GM12878 (cell line): ENCODE data around the gene ENO2. TPM values are rescaled to one million over a fixed set of nuclear protein-coding genes. Genes with fewer than 3 reads are reported as not detected.

Source experiments
- ATAC-seq: fragments of 200-7000 bp; cut with Tn5 transposase; 3 replicates; pipeline ENCODE4 v1.9.1; 2020; ENCODE audit warnings: mild to moderate bottlenecking, moderate library complexity
- BruUV-seq: library from RNA; stranded (reverse); fragments of 400-500 nt; replicated peaks from 2 replicates; lab custom pipeline; 2021; lab: Mats Ljungman, UMichigan
- CTCF ChIA-PET: fragments of 300-600 bp; sonication (Branson Sonifier 250); formaldehyde crosslinking; extraction: SDS; loops from one replicate; lab custom pipeline; 2021; ENCODE audit warnings: inconsistent platforms; lab: Yijun Ruan, JAX
- POLR2A ChIA-PET: fragments of 350-600 bp; formaldehyde crosslinking; extraction: SDS; loops from one replicate; lab custom pipeline; 2021; ENCODE audit warnings: inconsistent platforms; lab: Charles Lee
- RAD21 ChIA-PET: fragments of 300-600 bp; sonication (Branson Sonifier 250); formaldehyde crosslinking; loops from one replicate; lab custom pipeline; 2023; ENCODE audit warnings: antibody characterized with exemption; ENCODE audit not compliant: unreplicated experiment; lab: Charles Lee
- SMC1A ChIA-PET: fragments of 300-600 bp; sonication (Branson Sonifier 250); formaldehyde crosslinking; loops from one replicate; lab custom pipeline; 2023; ENCODE audit not compliant: unreplicated experiment, uncharacterized antibody; lab: Charles Lee
- DNase-seq: peaks from one replicate; pipeline ENCODE4 v3.0.0-alpha.2; 2011; ENCODE audit warnings: low read depth, low spot score
- FAIRE-seq: peaks from 3 replicates; lab custom pipeline; 2011; peaks lifted over from hg19 to GRCh38; lab: Jason Lieb, UNC
- H2AFZ ChIP-seq: 2 replicates; pipeline ENCODE4 v1.6.0; 2011; ENCODE audit warnings: low read depth, low read length, control low read depth; ENCODE audit not compliant: control insufficient read depth
- H3K27ac ChIP-seq: 2 replicates; pipeline ENCODE4 v1.5.1; 2011; ENCODE audit warnings: control low read depth; ENCODE audit not compliant: control insufficient read depth, insufficient read depth
- H3K27me3 ChIP-seq, 2 experiments: replicated peaks in 1 of 2; 2 replicates each; pipeline versions ENCODE4 v1.6.0 to v1.6.1; 2011; ENCODE audit warnings: low read length in 1 of 2; ENCODE audit not compliant: control insufficient read depth in 2 of 2, insufficient read depth in 2 of 2
- H3K36me3 ChIP-seq, 2 experiments: 2 replicates each; pipeline ENCODE4 v1.5.1; 2011; ENCODE audit warnings: low read length in 1 of 2; ENCODE audit not compliant: control insufficient read depth in 2 of 2, insufficient read depth in 2 of 2
- H3K4me1 ChIP-seq: 2 replicates; pipeline ENCODE4 v1.6.1; 2011; ENCODE audit warnings: mild to moderate bottlenecking, low read length, moderate library complexity, mixed read lengths; ENCODE audit not compliant: control insufficient read depth, insufficient read depth
- H3K4me2 ChIP-seq: 2 replicates; pipeline ENCODE4 v1.6.0; 2011; ENCODE audit warnings: control low read depth; ENCODE audit not compliant: control insufficient read depth, insufficient read depth
- H3K4me3 ChIP-seq: fragments of 200-600 bp; sonication (generic); 2 replicates; pipeline ENCODE4 v1.5.1; 2016
- H3K79me2 ChIP-seq: 2 replicates; pipeline ENCODE4 v1.6.0; 2011; ENCODE audit warnings: low read length; ENCODE audit not compliant: control insufficient read depth, insufficient read depth
- H3K9ac ChIP-seq: 2 replicates; pipeline ENCODE4 v1.8.0; 2011; ENCODE audit warnings: low read length, control low read depth, mixed read lengths; ENCODE audit not compliant: control insufficient read depth, insufficient read depth
- H3K9me3 ChIP-seq: replicated peaks from 3 replicates; pipeline ENCODE4 v1.5.1; 2011; ENCODE audit warnings: mild to moderate bottlenecking, low read length; ENCODE audit not compliant: control insufficient read depth, insufficient read depth
- H4K20me1 ChIP-seq: 2 replicates; pipeline ENCODE4 v1.6.0; 2011; ENCODE audit not compliant: control insufficient read depth, insufficient read depth
- FOS ChIP-seq: IDR thresholded peaks from 3 replicates; pipeline ENCODE4 v1.6.1; 2011; ENCODE audit warnings: borderline replicate concordance; ENCODE audit not compliant: insufficient read length; ENCODE audit errors: extremely low read depth
- FOXM1 ChIP-seq: IDR thresholded peaks from 2 replicates; pipeline ENCODE4 v1.6.1; 2012; ENCODE audit warnings: low read depth, mild to moderate bottlenecking, inconsistent platforms, low read length, moderate library complexity
- RELA ChIP-seq: fragments of 450-650 bp; IDR thresholded peaks from 2 replicates; pipeline ENCODE4 v1.8.0; 2014; ENCODE audit warnings: borderline replicate concordance; ENCODE audit not compliant: partially characterized antibody
- SMAD5 ChIP-seq: IDR thresholded peaks from 2 replicates; pipeline ENCODE4 v1.6.1; 2016; ENCODE audit warnings: antibody characterized with exemption, low read depth
- ZBED1 ChIP-seq: IDR thresholded peaks from 2 replicates; pipeline ENCODE4 v1.6.1; 2016; ENCODE audit warnings: borderline replicate concordance
- ZSCAN29 ChIP-seq: fragments of 450-650 bp; IDR thresholded peaks from 2 replicates; pipeline ENCODE4 v1.6.1; 2017; ENCODE audit warnings: mild to moderate bottlenecking, moderate library complexity
- WGBS: methylation state at CpG from one replicate; pipeline ENCODE4 v1.1.6; 2016; ENCODE audit warnings: low lambda C conversion rate; ENCODE audit not compliant: insufficient replicate concordance, insufficient coverage; ENCODE audit errors: missing lambda C conversion rate; 5-methylcytosine and 5-hydroxymethylcytosine counted together
- in situ Hi-C: fragments of 300-500 bp; cut with MboI; formaldehyde crosslinking; loops from 9 replicates; pipeline ENCODE4 v1.14.3; 2018; ENCODE audit warnings: mixed read lengths
- intact Hi-C: fragments of 100-400 bp; cut with micrococcal nuclease; formaldehyde crosslinking; loops from one replicate; pipeline ENCODE4 v1.14.2; 2022; ENCODE audit not compliant: unreplicated experiment
- polyA plus RNA-seq, 11 experiments: library from polyadenylated mRNA; depleted of rRNA in 4 of 11; unstranded in 6 of 11; stranded (reverse) in 5 of 11; fragments of >200 nt; fragmentation: Nextera tagmentation in 4 of 11; fragmentation: Illumina TruSeq in 1 of 11; extraction: Ambion mirVana in 4 of 11; extraction: Trizol in 1 of 11; gene quantifications; 1 replicate in 1 of 11; 2 replicates in 10 of 11; pipeline versions ENCODE4 v1.2.1 to v1.2.3, GENCODE V29; 2011 to 2016; ENCODE audit warnings: inconsistent platforms in 2 of 11, missing spikeins in 2 of 11, low read depth in 1 of 11
- total RNA-seq, 4 experiments: library from RNA; depleted of rRNA in 3 of 4; stranded (reverse); fragments of >200 nt in 3 of 4; fragmentation: Illumina TruSeq in 1 of 4; extraction: Trizol in 1 of 4; gene quantifications; 2 replicates each; pipeline versions ENCODE4 v1.2.1 to v1.2.3, GENCODE V29; 2013 to 2021

The ENO2 gene
- total and polyA plus RNA-seq, 10 of the 15 experiments (the other 5 are each of a cell fraction or from before 2014, with no cell fraction given), result 24.8 to 196 (median 43.1) TPM

DNA sequence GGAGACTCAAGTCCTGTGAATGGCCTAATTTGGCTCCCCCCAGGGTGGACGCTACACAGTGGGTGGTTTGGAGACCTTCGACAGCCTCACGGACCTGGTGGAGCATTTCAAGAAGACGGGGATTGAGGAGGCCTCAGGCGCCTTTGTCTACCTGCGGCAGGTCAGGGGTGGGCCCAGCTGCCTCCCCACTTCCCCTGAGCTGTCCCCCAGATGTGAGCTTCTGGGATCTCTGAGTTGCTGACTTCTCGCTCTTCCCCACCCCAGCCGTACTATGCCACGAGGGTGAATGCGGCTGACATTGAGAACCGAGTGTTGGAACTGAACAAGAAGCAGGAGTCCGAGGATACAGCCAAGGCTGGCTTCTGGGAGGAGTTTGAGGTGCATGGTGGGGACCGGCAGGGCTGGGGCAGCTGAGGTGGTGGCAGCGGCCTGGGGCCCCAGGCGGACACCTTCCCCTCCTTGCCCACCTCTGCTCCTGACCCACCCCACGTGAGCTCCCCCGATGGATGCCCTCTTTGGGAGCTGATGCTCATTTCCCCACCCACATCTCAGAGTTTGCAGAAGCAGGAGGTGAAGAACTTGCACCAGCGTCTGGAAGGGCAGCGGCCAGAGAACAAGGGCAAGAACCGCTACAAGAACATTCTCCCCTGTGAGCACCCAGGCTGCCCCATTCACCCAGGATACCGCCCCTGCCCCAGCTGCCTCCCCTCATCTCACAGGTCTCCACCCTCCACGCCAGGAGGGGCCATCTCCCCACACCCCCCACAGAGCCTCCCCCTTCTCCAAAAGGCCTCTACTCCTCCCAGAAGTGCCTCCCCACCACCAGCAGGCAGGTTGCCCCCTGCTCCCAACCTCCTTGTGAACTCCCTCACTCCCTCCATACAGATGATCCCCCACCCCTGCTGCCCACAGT is 41.0 kb downstream of the ENO2 start:
- in situ Hi-C loops, result loop anchor here (25.0 kb wide), 1 partner anchor 1682 kb away; no protein-coding TSS in a partner anchor
- intact Hi-C loops, result no loop called here
- Histone ChIP-seq H3K9me3 (no peaks in the 10 kb centered on the region), H3K4me2 (peak overlapping the region; percentile 99), H4K20me1 (no peaks in the 10 kb centered on the region), H3K27ac (peak overlapping the region; percentile 99), H3K36me3 (peaks cover 8 to 39% of the 10 kb centered on the region in 2 experiments), H2AFZ (no peak overlapping the region), H3K79me2 (peaks cover 99% of the 10 kb centered on the region), H3K4me1 (peaks cover 74% of the 10 kb centered on the region), H3K27me3 (no peaks in the 10 kb centered on the region), H3K4me3 (peak overlapping the region; percentile 95; the same call in 1 of the 2 replicates), H3K9ac (peak overlapping the region; percentile 99)
- ChIA-PET CTCF (interaction anchor here (1.2 to 13.2 kb wide), 4 partner anchors 8 to 157 kb away, joined by 3 to 645 read pairs (median 4); partner anchors contain the start of genes C12orf57, PTPN6 and RNU7-1), POLR2A (interaction anchor here (1.2 to 13.5 kb wide), 3 partner anchors 10 to 30 kb away, joined by 4 to 524 read pairs (median 7); partner anchors contain the start of genes C12orf57, PTPN6 and RNU7-1), SMC1A (interaction anchor here (0.9 to 13.2 kb wide), 3 partner anchors 8 to 30 kb away, joined by 3 to 395 read pairs (median 7); partner anchors contain the start of genes C12orf57, PTPN6 and RNU7-1), RAD21 (interaction anchor here (1.9 to 13.5 kb wide), 3 partner anchors 9 to 153 kb away, joined by 6 to 426 read pairs (median 12); partner anchors contain the start of genes C12orf57, C1RL and RNU7-1)
- ATAC-seq (no peak), FAIRE-seq (no peak), DNase-seq (no peak)
- WGBS, result 52% methylated on average over 21 of the region's 22 CpGs
- no TSS peak for BruUV-seq
- TF ChIP-seq RELA (no peak), FOXM1 (no peak), FOS (no peak), SMAD5 (no peak), ZBED1 (no peak), ZSCAN29 (0 out of 2 replicates have a peak, but pooled peaks have one; percentile 13)
